H1 (cell line): ENCODE measurements around the gene TPO. TPM values are rescaled to one million over a fixed set of nuclear protein-coding genes. Genes with fewer than 3 reads are reported as not detected.

ENCODE experiments used
- CTCF ChIA-PET: fragments of 300-600 bp; sonication (Branson Sonifier 250); formaldehyde crosslinking; loops from one replicate; lab custom pipeline; 2021; ENCODE audit not compliant: partially characterized antibody; lab: Charles Lee
- POLR2A ChIA-PET: fragments of 300-600 bp; sonication (Branson Sonifier 250); formaldehyde crosslinking; loops from one replicate; lab custom pipeline; 2021; ENCODE audit warnings: inconsistent platforms; ENCODE audit not compliant: partially characterized antibody; lab: Charles Lee
- DNase-seq, 2 experiments: peaks; one replicate each; pipeline versions ENCODE4 v3.0.0 to v3.0.0-alpha.2; 2010 to 2022; ENCODE audit warnings: low spot score in 2 of 2, low read depth in 1 of 2, mixed read lengths in 1 of 2
- FAIRE-seq: peaks from 2 replicates; lab custom pipeline; 2011; peaks lifted over from hg19 to GRCh38; lab: Jason Lieb, UNC
- H2AFZ ChIP-seq: 2 replicates; pipeline ENCODE4 v1.8.1; 2012; ENCODE audit warnings: low read length, inconsistent platforms
- H2AK5ac ChIP-seq: 2 replicates; pipeline ENCODE4 v1.6.1; 2013; ENCODE audit warnings: low read depth, low read length
- H2BK120ac ChIP-seq: replicated peaks from 2 replicates; pipeline ENCODE3; 2013; ENCODE audit warnings: low read depth, low read length, inconsistent platforms
- H2BK12ac ChIP-seq: 2 replicates; pipeline ENCODE4 v1.6.1; 2013; ENCODE audit warnings: low read depth, low read length
- H2BK15ac ChIP-seq: 2 replicates; pipeline ENCODE4 v1.6.1; 2013; ENCODE audit warnings: low read length
- H2BK20ac ChIP-seq: 2 replicates; pipeline ENCODE4 v1.6.1; 2013; ENCODE audit warnings: low read length
- H2BK5ac ChIP-seq: 2 replicates; pipeline ENCODE4 v1.6.1; 2013; ENCODE audit warnings: low read depth, low read length
- H3K14ac ChIP-seq: 2 replicates; pipeline ENCODE4 v1.6.1; 2013; ENCODE audit warnings: inconsistent platforms; ENCODE audit not compliant: insufficient read length
- H3K18ac ChIP-seq: 2 replicates; pipeline ENCODE4 v1.6.1; 2013; ENCODE audit warnings: low read length; ENCODE audit errors: extremely low read depth
- H3K23ac ChIP-seq: 2 replicates; pipeline ENCODE4 v1.6.1; 2013; ENCODE audit warnings: inconsistent platforms; ENCODE audit not compliant: insufficient read length
- H3K23me2 ChIP-seq: 2 replicates; pipeline ENCODE4 v1.6.1; 2013; ENCODE audit warnings: low read depth, low read length
- H3K27ac ChIP-seq: 2 replicates; pipeline ENCODE4 v1.6.1; 2011; ENCODE audit warnings: low read depth, low read length, inconsistent platforms
- H3K27me3 ChIP-seq, 4 experiments: replicated peaks in 1 of 4; 1 replicate in 1 of 4; 2 replicates in 3 of 4; pipeline versions ENCODE4 v1.6.1 to v1.8.1; 2011 to 2013; ENCODE audit warnings: low read length in 3 of 4, mild to moderate bottlenecking in 3 of 4, inconsistent platforms in 2 of 4, mixed read lengths in 2 of 4, moderate library complexity in 1 of 4; ENCODE audit not compliant: control insufficient read depth in 3 of 4, insufficient read depth in 3 of 4; ENCODE audit errors: extremely low read depth in 1 of 4
- H3K36me3 ChIP-seq, 4 experiments: 2 replicates each; pipeline versions ENCODE4 v1.6.1 to v1.8.1; 2011 to 2013; ENCODE audit warnings: mild to moderate bottlenecking in 4 of 4, low read length in 3 of 4, moderate library complexity in 2 of 4, control low read depth in 1 of 4, inconsistent platforms in 1 of 4; ENCODE audit not compliant: insufficient read depth in 4 of 4, control insufficient read depth in 2 of 4
- H3K4ac ChIP-seq: replicated peaks from 2 replicates; pipeline ENCODE3; 2013; ENCODE audit warnings: low read length, low read depth, mixed read lengths, inconsistent platforms; ENCODE audit not compliant: insufficient read length
- H3K4me1 ChIP-seq, 4 experiments: replicated peaks in 1 of 4; 1 replicate in 1 of 4; 2 replicates in 3 of 4; pipeline versions ENCODE4 v1.6.1 to v1.8.1; 2011 to 2013; ENCODE audit warnings: low read length in 3 of 4, inconsistent platforms in 2 of 4, mixed read lengths in 1 of 4; ENCODE audit not compliant: insufficient read depth in 4 of 4, control insufficient read depth in 3 of 4
- H3K4me2 ChIP-seq, 2 experiments: 2 replicates each; pipeline versions ENCODE4 v1.6.1 to v1.8.1; 2011 to 2013; ENCODE audit warnings: low read depth in 2 of 2, low read length in 2 of 2, control low read depth in 1 of 2, inconsistent platforms in 1 of 2, mild to moderate bottlenecking in 1 of 2; ENCODE audit not compliant: insufficient read depth in 1 of 2
- H3K4me3 ChIP-seq, 4 experiments: fragments of 200-600, 300-600 bp in 1 of 4; sonication (generic), shearing (Covaris generic), sonication (Bioruptor Twin) in 1 of 4; 2 replicates each; pipeline versions ENCODE4 v1.5.1 to v1.8.1; 2011 to 2016; ENCODE audit warnings: low read length in 4 of 4, low read depth in 3 of 4, control low read depth in 2 of 4, inconsistent platforms in 2 of 4, mild to moderate bottlenecking in 2 of 4, mixed read lengths in 1 of 4, moderate library complexity in 1 of 4; ENCODE audit not compliant: insufficient read depth in 2 of 4; ENCODE audit errors: extremely low read depth in 1 of 4
- H3K56ac ChIP-seq: replicated peaks from 2 replicates; pipeline ENCODE3; 2013; ENCODE audit warnings: low read depth, mild to moderate bottlenecking, mixed read lengths, low read length, inconsistent platforms; ENCODE audit not compliant: insufficient read length
- H3K79me1 ChIP-seq: 2 replicates; pipeline ENCODE4 v1.6.1; 2013; ENCODE audit warnings: low read depth, low read length, control low read depth
- H3K79me2 ChIP-seq, 2 experiments: 2 replicates each; pipeline versions ENCODE4 v1.6.1 to v1.8.1; 2012 to 2013; ENCODE audit warnings: low read length in 2 of 2, mild to moderate bottlenecking in 2 of 2, inconsistent platforms in 1 of 2; ENCODE audit not compliant: insufficient read depth in 2 of 2, control insufficient read depth in 1 of 2
- H3K9ac ChIP-seq, 4 experiments: replicated peaks in 1 of 4; 1 replicate in 1 of 4; 2 replicates in 3 of 4; pipeline versions ENCODE4 v1.6.1 to v1.8.1; 2011 to 2013; ENCODE audit warnings: low read depth in 3 of 4, low read length in 3 of 4, control low read depth in 2 of 4, mild to moderate bottlenecking in 2 of 4, moderate library complexity in 2 of 4, inconsistent platforms in 1 of 4; ENCODE audit errors: extremely low read depth in 1 of 4
- H3K9me3 ChIP-seq, 2 experiments: 2 replicates each; pipeline versions ENCODE4 v1.6.1 to v1.8.1; 2012 to 2013; ENCODE audit warnings: mild to moderate bottlenecking in 2 of 2, moderate library complexity in 2 of 2, control low read depth in 1 of 2, inconsistent platforms in 1 of 2, low read depth in 1 of 2, low read length in 1 of 2, mixed read lengths in 1 of 2; ENCODE audit not compliant: insufficient read depth in 2 of 2
- H4K20me1 ChIP-seq, 2 experiments: replicated peaks in 1 of 2; 2 replicates each; pipeline versions ENCODE3 to v1.8.1; 2011 to 2013; ENCODE audit warnings: inconsistent platforms in 2 of 2, low read length in 2 of 2, mild to moderate bottlenecking in 1 of 2; ENCODE audit not compliant: insufficient read depth in 2 of 2, control insufficient read depth in 1 of 2
- H4K5ac ChIP-seq: 2 replicates; pipeline ENCODE4 v1.6.1; 2013; ENCODE audit warnings: low read length, low read depth, mixed read lengths, inconsistent platforms; ENCODE audit not compliant: insufficient read length
- H4K8ac ChIP-seq: 2 replicates; pipeline ENCODE4 v1.8.0; 2013; ENCODE audit warnings: mild to moderate bottlenecking, moderate library complexity, low read length, inconsistent platforms; ENCODE audit not compliant: insufficient read depth; ENCODE audit errors: extremely low read depth
- H4K91ac ChIP-seq: replicated peaks from 2 replicates; pipeline ENCODE3; 2013; ENCODE audit warnings: low read length, mixed read lengths, inconsistent platforms; ENCODE audit not compliant: insufficient read length
- CBX5 ChIP-seq: fragments of 300-800, 300-1000 bp; sonication (generic); IDR thresholded peaks from 2 replicates; pipeline ENCODE4 v1.7.1; 2016; ENCODE audit warnings: antibody characterized with exemption, low read length, low read depth
- CTBP2 ChIP-seq: IDR thresholded peaks from 2 replicates; pipeline ENCODE4 v1.7.0; 2011; ENCODE audit warnings: borderline replicate concordance, mild to moderate bottlenecking, moderate library complexity, mixed read lengths, low read length; ENCODE audit not compliant: insufficient read depth, insufficient read length
- EZH2 ChIP-seq: fragments of 200-600 bp; sonication (generic); IDR thresholded peaks from 2 replicates; pipeline ENCODE4 v1.7.1; 2012; ENCODE audit warnings: low read depth, mild to moderate bottlenecking, moderate library complexity, low read length, inconsistent platforms; ENCODE audit not compliant: severe bottlenecking
- POU5F1 ChIP-seq: IDR thresholded peaks from 2 replicates; pipeline ENCODE4 v1.6.1; 2011; ENCODE audit warnings: low read depth, mild to moderate bottlenecking, low read length, moderate library complexity
- RNF2 ChIP-seq: fragments of 200-900, 300-1000 bp; sonication (generic); IDR thresholded peaks from 2 replicates; pipeline ENCODE4 v1.7.1; 2016; ENCODE audit warnings: borderline replicate concordance, low read depth, mild to moderate bottlenecking, antibody characterized with exemption, low read length; ENCODE audit not compliant: poor library complexity, severe bottlenecking; ENCODE audit errors: missing control alignments
- WGBS, 2 experiments: shearing (Covaris generic) in 1 of 2; methylation state at CpG; one replicate each; pipeline versions ENCODE4 v1.1.6 to v1.1.7; 2013 to 2015; ENCODE audit warnings: low lambda C conversion rate in 2 of 2, mixed read lengths in 2 of 2, inconsistent platforms in 1 of 2, low coverage in 1 of 2, missing lambda C conversion rate in 1 of 2; ENCODE audit not compliant: insufficient replicate concordance in 2 of 2, insufficient coverage in 1 of 2, insufficient read length in 1 of 2; ENCODE audit errors: extremely low coverage in 1 of 2, missing lambda C conversion rate in 1 of 2; 5-methylcytosine and 5-hydroxymethylcytosine counted together
- polyA plus RNA-seq, 7 experiments: library from polyadenylated mRNA; depleted of rRNA in 3 of 7; stranded (reverse) in 5 of 7; unstranded in 2 of 7; fragments of >200 nt in 5 of 7; fragments of 200-250 nt in 2 of 7; gene quantifications; 1 replicate in 5 of 7; 2 replicates in 1 of 7; 4 replicates in 1 of 7; pipeline versions ENCODE4 v1.2.1 to v1.2.3, GENCODE V29; 2011 to 2013; ENCODE audit warnings: missing spikeins in 2 of 7, mixed read lengths in 2 of 7
- total RNA-seq: library from RNA; stranded (reverse); fragmentation: NEBNext Ultra II Directional; extraction: Animal tissue kit (Norgen Biotek cat#: 25700); gene quantifications from 2 replicates; pipeline ENCODE4 v1.2.1, GENCODE V29; 2021
- TF ChIP-seq, protein P1 (sequence below): IDR thresholded peaks from 2 replicates; pipeline ENCODE4 v1.6.1; 2011; ENCODE audit warnings: low read length, improper control_type of control experiment

TPO gene
- total and polyA plus RNA-seq, 2 of the 8 experiments (the other 6 are each of a cell fraction or from before 2014, with no cell fraction given), result not detected

DNA sequence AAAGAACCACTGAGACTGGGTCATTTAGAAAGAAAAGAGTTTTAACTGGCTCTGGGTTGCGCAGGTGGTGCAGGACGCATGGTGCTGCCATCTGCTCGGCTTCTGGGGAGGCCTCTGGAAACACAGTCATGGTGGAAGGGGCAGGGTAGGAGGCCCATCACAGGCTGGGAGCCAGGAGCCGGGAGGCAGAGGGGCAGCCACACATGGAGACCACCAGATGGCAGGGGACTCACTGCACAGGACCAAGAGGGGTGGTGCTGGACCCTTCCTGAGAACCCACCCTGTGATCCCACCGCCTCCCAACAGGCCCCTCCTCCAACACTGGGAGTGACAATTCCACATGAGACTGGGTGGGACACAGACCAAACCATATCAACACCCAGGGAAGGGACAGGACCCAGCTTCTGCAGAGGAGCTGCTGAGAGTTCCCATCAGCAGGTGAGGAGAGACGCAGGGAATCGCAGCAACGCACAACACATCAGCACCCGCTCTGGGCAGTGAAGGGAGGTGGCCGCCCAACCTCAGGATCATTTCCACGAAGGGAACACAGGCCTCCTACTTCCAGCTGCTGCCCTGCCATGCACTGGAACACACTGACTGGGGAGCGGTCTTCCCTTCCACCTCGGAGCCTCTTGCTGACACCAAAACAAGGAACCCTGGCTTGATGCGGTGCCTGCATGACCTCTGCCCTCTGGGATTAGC lies 130.7 kb downstream of the TPO start:
- DNase-seq (no peak), FAIRE-seq (no peak)
- Histone ChIP-seq H2BK5ac (no peak overlapping the region), H3K4ac (no peak overlapping the region), H2AK5ac (no peak overlapping the region), H2BK12ac (no peak overlapping the region), H2BK15ac (no peak overlapping the region), H3K4me3 (no peak overlapping the region), H3K79me1 (no peaks in the 10 kb centered on the region), H2AFZ (no peak overlapping the region), H3K4me1 (no peaks in the 10 kb centered on the region), H3K56ac (no peak overlapping the region), H2BK120ac (no peak overlapping the region), H3K27me3 (no peaks in the 10 kb centered on the region), H3K27ac (no peak overlapping the region), H4K91ac (no peak overlapping the region), H3K23me2 (peaks cover 5% of the 10 kb centered on the region; the same call in 1 of the 2 replicates), H3K14ac (no peak overlapping the region), H4K5ac (no peak overlapping the region), H4K8ac (no peak overlapping the region), H3K4me2 (no peak overlapping the region), H2BK20ac (no peak overlapping the region), H3K79me2 (no peaks in the 10 kb centered on the region), H3K36me3 (no peaks in the 10 kb centered on the region), H3K9ac (no peak overlapping the region), H3K18ac (no peak overlapping the region), H3K9me3 (no peaks in the 10 kb centered on the region), H4K20me1 (peaks cover 2 to 7% of the 10 kb centered on the region in 2 experiments), H3K23ac (no peak overlapping the region)
- CTCF ChIA-PET, result interaction anchor here (0.6 to 3.5 kb wide), 11 partner anchors 10 to 881 kb away, joined by 3 to 14 read pairs (median 5); no protein-coding TSS in a partner anchor
- TF ChIP-seq CBX5, result no peak
- TF ChIP-seq, protein P1, sequence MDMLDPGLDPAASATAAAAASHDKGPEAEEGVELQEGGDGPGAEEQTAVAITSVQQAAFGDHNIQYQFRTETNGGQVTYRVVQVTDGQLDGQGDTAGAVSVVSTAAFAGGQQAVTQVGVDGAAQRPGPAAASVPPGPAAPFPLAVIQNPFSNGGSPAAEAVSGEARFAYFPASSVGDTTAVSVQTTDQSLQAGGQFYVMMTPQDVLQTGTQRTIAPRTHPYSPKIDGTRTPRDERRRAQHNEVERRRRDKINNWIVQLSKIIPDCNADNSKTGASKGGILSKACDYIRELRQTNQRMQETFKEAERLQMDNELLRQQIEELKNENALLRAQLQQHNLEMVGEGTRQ, result no peak
- TF ChIP-seq CTBP2, result no peak
- no peak for TF ChIP-seq EZH2
- TF ChIP-seq POU5F1, result no peak
- no peak for TF ChIP-seq RNF2
- POLR2A ChIA-PET, result interaction anchor here (1.0 kb wide), 1 partner anchor 165 kb away, joined by 4 read pairs; no protein-coding TSS in a partner anchor
- 93% methylated on average over 14 of the region's 14 CpGs; no CpG with 5 or more reads in 1 of the 2 experiments for WGBS, 2 experiments
